SK-N-SH treated with all-trans-retinoic acid at 6 μM for 48 hours (cell line): ENCODE data around the gene WNK2.

ENCODE experiments used
- SNAI2 ChIP-seq: fragments of 250-450 bp; sonication (Bioruptor Pico); IDR thresholded peaks from 2 replicates; pipeline ENCODE4 v1.5.0; 2020; ENCODE audit warnings: mild to moderate bottlenecking, moderate library complexity
- ZC3H10 ChIP-seq: fragments of 250-450 bp; sonication (Bioruptor Pico); IDR thresholded peaks from 2 replicates; pipeline ENCODE4 v1.5.1; 2021; ENCODE audit warnings: mild to moderate bottlenecking, moderate library complexity
- TF ChIP-seq, protein P1 (sequence below): fragments of 250-450 bp; sonication (Bioruptor Pico); IDR thresholded peaks from 2 replicates; pipeline ENCODE4 v1.8.0; 2020; ENCODE audit warnings: mild to moderate bottlenecking, moderate library complexity, borderline replicate concordance

DNA sequence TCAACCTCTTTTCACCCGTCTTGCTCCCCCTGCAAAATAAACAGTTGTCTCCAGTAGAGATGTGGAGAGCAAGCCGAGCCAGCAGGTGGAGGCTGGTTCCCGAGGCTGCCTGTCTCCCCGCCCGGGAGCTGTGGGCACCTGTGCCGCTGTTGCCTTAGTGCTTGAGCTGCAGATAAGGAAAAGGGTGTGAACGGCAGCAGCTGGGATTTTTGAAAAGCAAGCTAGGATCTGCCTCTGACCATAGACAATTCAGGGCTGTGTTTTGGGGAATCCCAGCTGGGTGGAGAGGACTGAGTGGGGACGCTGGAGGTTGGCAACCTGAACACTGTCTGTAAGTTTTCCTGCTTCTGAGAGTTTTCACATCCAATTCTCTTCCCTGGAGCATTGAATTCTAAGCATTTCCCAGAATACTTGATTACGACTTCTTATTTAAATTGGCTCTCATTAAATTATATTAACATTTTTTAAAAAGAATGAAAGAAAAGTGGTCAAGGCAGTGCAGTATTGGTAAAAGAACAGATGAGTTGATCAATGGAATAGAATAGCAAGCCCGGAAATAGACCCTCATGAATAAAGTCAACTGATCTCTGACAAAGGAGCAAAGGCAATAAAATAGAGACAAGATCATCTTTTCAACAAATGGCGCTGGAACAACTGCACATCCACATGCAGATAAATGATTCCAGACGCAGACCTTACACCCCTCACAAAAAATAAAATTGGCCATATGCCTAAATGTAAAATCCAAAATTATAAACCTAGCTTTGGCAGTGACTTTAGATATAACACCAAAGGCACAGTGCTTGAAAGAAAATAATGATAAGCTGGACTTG is 9.7 kb downstream of the WNK2 start:
- no peak for TF ChIP-seq ZC3H10
- TF ChIP-seq, protein P1, sequence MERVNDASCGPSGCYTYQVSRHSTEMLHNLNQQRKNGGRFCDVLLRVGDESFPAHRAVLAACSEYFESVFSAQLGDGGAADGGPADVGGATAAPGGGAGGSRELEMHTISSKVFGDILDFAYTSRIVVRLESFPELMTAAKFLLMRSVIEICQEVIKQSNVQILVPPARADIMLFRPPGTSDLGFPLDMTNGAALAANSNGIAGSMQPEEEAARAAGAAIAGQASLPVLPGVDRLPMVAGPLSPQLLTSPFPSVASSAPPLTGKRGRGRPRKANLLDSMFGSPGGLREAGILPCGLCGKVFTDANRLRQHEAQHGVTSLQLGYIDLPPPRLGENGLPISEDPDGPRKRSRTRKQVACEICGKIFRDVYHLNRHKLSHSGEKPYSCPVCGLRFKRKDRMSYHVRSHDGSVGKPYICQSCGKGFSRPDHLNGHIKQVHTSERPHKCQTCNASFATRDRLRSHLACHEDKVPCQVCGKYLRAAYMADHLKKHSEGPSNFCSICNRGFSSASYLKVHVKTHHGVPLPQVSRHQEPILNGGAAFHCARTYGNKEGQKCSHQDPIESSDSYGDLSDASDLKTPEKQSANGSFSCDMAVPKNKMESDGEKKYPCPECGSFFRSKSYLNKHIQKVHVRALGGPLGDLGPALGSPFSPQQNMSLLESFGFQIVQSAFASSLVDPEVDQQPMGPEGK (CRISPR knock-in tag): no peak
- no peak for TF ChIP-seq SNAI2
